HL-60 (cell line): ENCODE data around the gene ACTL6B.

ENCODE experiments used
- GABPA ChIP-seq: IDR thresholded peaks from 2 replicates; pipeline ENCODE4 v1.6.1; 2012; ENCODE audit warnings: low read depth
- POLR2AphosphoS5 ChIP-seq: IDR thresholded peaks from 2 replicates; pipeline ENCODE4 v1.6.1; 2012; ENCODE audit warnings: low read depth
- TF ChIP-seq, protein P1 (sequence below): IDR thresholded peaks from one replicate; pipeline ENCODE4 v1.5.1; 2011; ENCODE audit warnings: low read length, control low read depth, inconsistent platforms; ENCODE audit not compliant: insufficient read depth

DNA sequence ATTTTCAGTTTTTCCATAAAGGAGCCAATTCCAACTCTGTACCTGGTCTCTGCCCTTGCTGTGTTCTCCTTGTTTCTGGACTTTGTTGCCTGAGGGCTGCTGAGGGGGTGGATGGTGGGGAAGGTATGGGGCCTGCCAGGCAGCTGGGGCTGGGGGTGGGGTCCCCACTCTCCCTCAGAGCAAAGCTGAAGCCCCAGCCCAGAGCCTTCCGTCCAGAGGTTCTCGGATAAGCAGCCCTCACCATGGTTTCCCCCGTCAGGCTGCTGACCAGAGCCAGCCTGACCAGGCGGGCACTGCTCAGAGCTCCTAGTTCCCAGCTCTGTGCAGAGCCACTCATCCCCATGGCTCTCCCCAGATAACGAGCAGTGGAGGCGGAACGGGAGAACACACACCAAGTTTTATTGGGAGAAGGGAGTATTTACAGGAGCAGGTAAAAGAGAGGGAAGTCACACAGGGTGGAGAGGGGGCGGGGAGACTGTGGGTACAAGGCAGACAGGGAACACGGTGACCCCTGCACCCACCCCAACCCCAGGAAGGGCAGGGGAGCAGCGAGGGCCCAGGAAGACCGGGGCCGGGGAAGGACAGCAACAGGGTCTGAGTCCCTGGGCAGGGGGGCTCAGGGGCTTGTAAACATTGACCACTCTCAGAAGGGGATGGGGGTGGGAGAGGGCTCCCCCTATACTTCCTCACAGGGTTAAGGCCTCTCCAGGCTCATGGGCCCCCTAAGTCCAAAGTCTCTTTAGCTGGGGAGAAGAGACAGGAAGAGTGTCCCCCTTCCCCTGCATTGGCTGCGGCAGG is 23.1 kb upstream of the ACTL6B start:
- TF ChIP-seq POLR2AphosphoS5, result peak; percentile 49; the same call in 1 of the 2 replicates
- TF ChIP-seq, protein P1, sequence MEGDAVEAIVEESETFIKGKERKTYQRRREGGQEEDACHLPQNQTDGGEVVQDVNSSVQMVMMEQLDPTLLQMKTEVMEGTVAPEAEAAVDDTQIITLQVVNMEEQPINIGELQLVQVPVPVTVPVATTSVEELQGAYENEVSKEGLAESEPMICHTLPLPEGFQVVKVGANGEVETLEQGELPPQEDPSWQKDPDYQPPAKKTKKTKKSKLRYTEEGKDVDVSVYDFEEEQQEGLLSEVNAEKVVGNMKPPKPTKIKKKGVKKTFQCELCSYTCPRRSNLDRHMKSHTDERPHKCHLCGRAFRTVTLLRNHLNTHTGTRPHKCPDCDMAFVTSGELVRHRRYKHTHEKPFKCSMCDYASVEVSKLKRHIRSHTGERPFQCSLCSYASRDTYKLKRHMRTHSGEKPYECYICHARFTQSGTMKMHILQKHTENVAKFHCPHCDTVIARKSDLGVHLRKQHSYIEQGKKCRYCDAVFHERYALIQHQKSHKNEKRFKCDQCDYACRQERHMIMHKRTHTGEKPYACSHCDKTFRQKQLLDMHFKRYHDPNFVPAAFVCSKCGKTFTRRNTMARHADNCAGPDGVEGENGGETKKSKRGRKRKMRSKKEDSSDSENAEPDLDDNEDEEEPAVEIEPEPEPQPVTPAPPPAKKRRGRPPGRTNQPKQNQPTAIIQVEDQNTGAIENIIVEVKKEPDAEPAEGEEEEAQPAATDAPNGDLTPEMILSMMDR, result no peak
- no peak for TF ChIP-seq GABPA
